Measurements from ENCODE around the gene SIGLEC1.

- TF ChIP-seq EZH2 (IDR thresholded peaks at IDR 0.05; ENCODE audit: low read depth) (no peak), CTCF (conservative IDR thresholded peaks at IDR 0.05) (no peak)
Measured at GRCh38 chr20:3693376-3693775, 19.0 kb downstream of the SIGLEC1 start.

Measured in PC-9 (cell line).